Measurements from ENCODE around the gene PRTG. TPM values are rescaled to one million over a fixed set of nuclear protein-coding genes. Genes with fewer than 3 reads are reported as not detected.

Gene PRTG
- total and polyA plus RNA-seq, 9 of the 15 experiments (the other 6 are each of a cell fraction or from before 2014, with no cell fraction given) = under 0.01 to 0.14 (median 0.06) TPM; not detected in 1

DNA sequence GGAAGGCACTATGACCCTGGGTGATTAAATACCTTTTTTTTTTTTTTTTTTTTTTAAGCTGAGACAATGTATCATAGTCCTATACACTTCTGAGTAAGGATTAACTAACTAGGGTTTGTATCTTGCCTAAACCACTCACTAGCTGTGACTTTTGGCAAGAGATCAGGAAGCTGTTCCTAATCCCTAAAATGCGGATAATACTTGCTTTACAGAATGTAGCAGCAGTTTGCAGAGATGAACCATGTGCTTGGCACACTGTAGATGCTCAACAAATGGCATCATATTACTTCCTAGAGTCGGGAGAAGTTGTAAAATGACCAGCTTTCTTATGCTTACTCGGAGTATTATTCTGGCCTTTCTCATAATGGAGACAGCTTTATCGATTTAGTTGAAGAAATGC lies 129.2 kb downstream of the PRTG start:
- no peaks in the 10 kb centered on the region for H3K4me1 ChIP-seq (replicated peaks in 1 of 2; ENCODE audit: control insufficient read depth in 2 of 2, insufficient read depth in 2 of 2, low read length in 2 of 2)
- 0% methylated on average over 4 of the region's 4 CpGs for WGBS (ENCODE audit: insufficient coverage, low coverage, missing lambda C conversion rate)
- H4K20me1 ChIP-seq (replicated peaks; ENCODE audit: control insufficient read depth, insufficient read depth, low read length) = no peaks in the 10 kb centered on the region
- H3K79me2 ChIP-seq (ENCODE audit: control insufficient read depth, insufficient read depth, low read length) = no peaks in the 10 kb centered on the region
- in situ Hi-C loops (cut with MboI) (no loop called here), intact Hi-C loops (cut with micrococcal nuclease) (no loop called here)
- no TSS peak for BruUV-seq (replicated peaks)
- no peak overlapping the region for H3K4me2 ChIP-seq (ENCODE audit: insufficient read depth, low read length)
- FAIRE-seq (no peak), DNase-seq (ENCODE audit: extremely low read depth in 1 of 4, low spot score in 3 of 4) (no peak), ATAC-seq (no peak)
- no peak overlapping the region for H3K9ac ChIP-seq (ENCODE audit: insufficient read depth in 1 of 2, low read depth in 2 of 2, low read length in 2 of 2)
- peaks cover 0 to 7% of the 10 kb centered on the region in 2 experiments; a peak in 1 of 5 replicates for H3K27me3 ChIP-seq (ENCODE audit: control insufficient read depth in 2 of 2, insufficient read depth in 2 of 2, low read length in 2 of 2)
- H3K4me3 ChIP-seq = no peak overlapping the region
- no peak overlapping the region for H2AFZ ChIP-seq (ENCODE audit: low read depth, low read length)
- H3K9me1 ChIP-seq (ENCODE audit: control insufficient read depth, insufficient read depth, low read length) = no peaks in the 10 kb centered on the region
- H3K9me3 ChIP-seq (replicated peaks; ENCODE audit: control insufficient read depth, insufficient read depth, low read depth, low read length) = no peaks in the 10 kb centered on the region
- H3K27ac ChIP-seq (ENCODE audit: extremely low read depth, low read depth, low read length) = no peak overlapping the region
- POLR2A ChIA-PET = no interaction called here
- H3K36me3 ChIP-seq (ENCODE audit: control insufficient read depth, insufficient read depth, low read length) = no peaks in the 10 kb centered on the region
- CTCF ChIA-PET (ENCODE audit: low intra/inter-chr PET ratio) = no interaction called here
- no peak for TF ChIP-seq ZNF3 (CRISPR knock-in tag; IDR thresholded peaks at IDR 0.05)
- TF ChIP-seq, protein P1, sequence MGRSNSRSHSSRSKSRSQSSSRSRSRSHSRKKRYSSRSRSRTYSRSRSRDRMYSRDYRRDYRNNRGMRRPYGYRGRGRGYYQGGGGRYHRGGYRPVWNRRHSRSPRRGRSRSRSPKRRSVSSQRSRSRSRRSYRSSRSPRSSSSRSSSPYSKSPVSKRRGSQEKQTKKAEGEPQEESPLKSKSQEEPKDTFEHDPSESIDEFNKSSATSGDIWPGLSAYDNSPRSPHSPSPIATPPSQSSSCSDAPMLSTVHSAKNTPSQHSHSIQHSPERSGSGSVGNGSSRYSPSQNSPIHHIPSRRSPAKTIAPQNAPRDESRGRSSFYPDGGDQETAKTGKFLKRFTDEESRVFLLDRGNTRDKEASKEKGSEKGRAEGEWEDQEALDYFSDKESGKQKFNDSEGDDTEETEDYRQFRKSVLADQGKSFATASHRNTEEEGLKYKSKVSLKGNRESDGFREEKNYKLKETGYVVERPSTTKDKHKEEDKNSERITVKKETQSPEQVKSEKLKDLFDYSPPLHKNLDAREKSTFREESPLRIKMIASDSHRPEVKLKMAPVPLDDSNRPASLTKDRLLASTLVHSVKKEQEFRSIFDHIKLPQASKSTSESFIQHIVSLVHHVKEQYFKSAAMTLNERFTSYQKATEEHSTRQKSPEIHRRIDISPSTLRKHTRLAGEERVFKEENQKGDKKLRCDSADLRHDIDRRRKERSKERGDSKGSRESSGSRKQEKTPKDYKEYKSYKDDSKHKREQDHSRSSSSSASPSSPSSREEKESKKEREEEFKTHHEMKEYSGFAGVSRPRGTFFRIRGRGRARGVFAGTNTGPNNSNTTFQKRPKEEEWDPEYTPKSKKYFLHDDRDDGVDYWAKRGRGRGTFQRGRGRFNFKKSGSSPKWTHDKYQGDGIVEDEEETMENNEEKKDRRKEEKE (IDR thresholded peaks at IDR 0.05; ENCODE audit: borderline replicate concordance in 1 of 2, control insufficient read depth in 1 of 2, low read depth in 2 of 2, low read length in 1 of 2) = no peak
- no peak for TF ChIP-seq LARP7 (IDR thresholded peaks at IDR 0.05)
- TF ChIP-seq, protein P2, sequence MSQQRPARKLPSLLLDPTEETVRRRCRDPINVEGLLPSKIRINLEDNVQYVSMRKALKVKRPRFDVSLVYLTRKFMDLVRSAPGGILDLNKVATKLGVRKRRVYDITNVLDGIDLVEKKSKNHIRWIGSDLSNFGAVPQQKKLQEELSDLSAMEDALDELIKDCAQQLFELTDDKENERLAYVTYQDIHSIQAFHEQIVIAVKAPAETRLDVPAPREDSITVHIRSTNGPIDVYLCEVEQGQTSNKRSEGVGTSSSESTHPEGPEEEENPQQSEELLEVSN (IDR thresholded peaks at IDR 0.05; ENCODE audit: borderline replicate concordance in 1 of 2, extremely low read depth in 1 of 2, insufficient read depth in 1 of 2, insufficient read length in 1 of 2, low read depth in 1 of 2, low read length in 1 of 2, poor library complexity in 1 of 2, severe bottlenecking in 1 of 2) = no peak
- TF ChIP-seq PHTF2 (CRISPR knock-in tag; IDR thresholded peaks at IDR 0.05) = no peak
- TF ChIP-seq ZNF778 (CRISPR knock-in tag; IDR thresholded peaks at IDR 0.05) = no peak
- TF ChIP-seq, protein P3, sequence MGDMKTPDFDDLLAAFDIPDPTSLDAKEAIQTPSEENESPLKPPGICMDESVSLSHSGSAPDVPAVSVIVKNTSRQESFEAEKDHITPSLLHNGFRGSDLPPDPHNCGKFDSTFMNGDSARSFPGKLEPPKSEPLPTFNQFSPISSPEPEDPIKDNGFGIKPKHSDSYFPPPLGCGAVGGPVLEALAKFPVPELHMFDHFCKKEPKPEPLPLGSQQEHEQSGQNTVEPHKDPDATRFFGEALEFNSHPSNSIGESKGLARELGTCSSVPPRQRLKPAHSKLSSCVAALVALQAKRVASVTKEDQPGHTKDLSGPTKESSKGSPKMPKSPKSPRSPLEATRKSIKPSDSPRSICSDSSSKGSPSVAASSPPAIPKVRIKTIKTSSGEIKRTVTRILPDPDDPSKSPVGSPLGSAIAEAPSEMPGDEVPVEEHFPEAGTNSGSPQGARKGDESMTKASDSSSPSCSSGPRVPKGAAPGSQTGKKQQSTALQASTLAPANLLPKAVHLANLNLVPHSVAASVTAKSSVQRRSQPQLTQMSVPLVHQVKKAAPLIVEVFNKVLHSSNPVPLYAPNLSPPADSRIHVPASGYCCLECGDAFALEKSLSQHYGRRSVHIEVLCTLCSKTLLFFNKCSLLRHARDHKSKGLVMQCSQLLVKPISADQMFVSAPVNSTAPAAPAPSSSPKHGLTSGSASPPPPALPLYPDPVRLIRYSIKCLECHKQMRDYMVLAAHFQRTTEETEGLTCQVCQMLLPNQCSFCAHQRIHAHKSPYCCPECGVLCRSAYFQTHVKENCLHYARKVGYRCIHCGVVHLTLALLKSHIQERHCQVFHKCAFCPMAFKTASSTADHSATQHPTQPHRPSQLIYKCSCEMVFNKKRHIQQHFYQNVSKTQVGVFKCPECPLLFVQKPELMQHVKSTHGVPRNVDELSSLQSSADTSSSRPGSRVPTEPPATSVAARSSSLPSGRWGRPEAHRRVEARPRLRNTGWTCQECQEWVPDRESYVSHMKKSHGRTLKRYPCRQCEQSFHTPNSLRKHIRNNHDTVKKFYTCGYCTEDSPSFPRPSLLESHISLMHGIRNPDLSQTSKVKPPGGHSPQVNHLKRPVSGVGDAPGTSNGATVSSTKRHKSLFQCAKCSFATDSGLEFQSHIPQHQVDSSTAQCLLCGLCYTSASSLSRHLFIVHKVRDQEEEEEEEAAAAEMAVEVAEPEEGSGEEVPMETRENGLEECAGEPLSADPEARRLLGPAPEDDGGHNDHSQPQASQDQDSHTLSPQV (IDR thresholded peaks at IDR 0.05) = no peak
- TF ChIP-seq GABPB2 (CRISPR knock-in tag; conservative IDR thresholded peaks at IDR 0.05) = no peak
- no peak for TF ChIP-seq OTX1 (CRISPR knock-in tag; IDR thresholded peaks at IDR 0.05)
- TF ChIP-seq KLF16 (IDR thresholded peaks at IDR 0.05) = no peak
- TF ChIP-seq SRF (CRISPR knock-in tag; IDR thresholded peaks at IDR 0.05) = no peak
- no peak for TF ChIP-seq XRCC4 (IDR thresholded peaks at IDR 0.05; ENCODE audit: extremely low read depth, insufficient read depth, insufficient read length)
- TF ChIP-seq ZNF408 (CRISPR knock-in tag; IDR thresholded peaks at IDR 0.05; ENCODE audit: low read depth) = no peak
- TF ChIP-seq NFE2 (IDR thresholded peaks at IDR 0.05; ENCODE audit: low read depth) = no peak

Measured in K562 (cell line).